ENCODE measurements around the gene ARHGAP18. TPM values are rescaled to one million over a fixed set of nuclear protein-coding genes. Genes with fewer than 3 reads are reported as not detected.

The ARHGAP18 gene
- total RNA-seq, 2 donors from 2014 or later, result 14.3 to 17.7 TPM

GRCh38 chr6:129544892-129545612, 164.9 kb downstream of the ARHGAP18 start:
- H3K27me3 ChIP-seq (ENCODE audit: control insufficient read depth, insufficient read depth, low read length, poor library complexity, severe bottlenecking), result no peaks in the 10 kb centered on the region
- peaks cover 4% of the 10 kb centered on the region for H3K4me1 ChIP-seq (ENCODE audit: control insufficient read depth, insufficient read depth, low read length)
- no peak overlapping the region for H3K9ac ChIP-seq (ENCODE audit: extremely low read depth, low read length, poor library complexity, severe bottlenecking)
- no peaks in the 10 kb centered on the region for H3K36me3 Mint-ChIP-seq (ENCODE audit: low read depth)
- H3K4me3 ChIP-seq (ENCODE audit: low read length), result no peak overlapping the region
- no peak for DNase-seq
- no peaks in the 10 kb centered on the region for H3K9me3 Mint-ChIP-seq
- 95 to 100% methylated on average over 5 to 8 of the region's 8 CpGs for WGBS, 2 experiments (ENCODE audit: insufficient coverage in 1 of 2, insufficient read length in 1 of 2)
- no peak overlapping the region for H3K27ac ChIP-seq (ENCODE audit: low read depth, low read length)
- no peak overlapping the region for H3K27ac Mint-ChIP-seq
- H3K27me3 Mint-ChIP-seq (ENCODE audit: insufficient read depth), result no peaks in the 10 kb centered on the region
- H3K9me3 ChIP-seq (ENCODE audit: control insufficient read depth, low read length), result peaks cover 14% of the 10 kb centered on the region
- TF ChIP-seq CTCF (conservative IDR thresholded peaks at IDR 0.05), result no peak
- no peak overlapping the region for H3K4me3 Mint-ChIP-seq
- H3K36me3 ChIP-seq (ENCODE audit: control insufficient read depth, insufficient read depth, low read length), result peaks cover 3% of the 10 kb centered on the region
- peaks cover 2% of the 10 kb centered on the region for H3K4me1 Mint-ChIP-seq

- Histone ChIP-seq H3K27ac (ENCODE audit: low read depth, low read length) (no peak overlapping the region), H3K9ac (ENCODE audit: extremely low read depth, low read length, poor library complexity, severe bottlenecking) (no peak overlapping the region), H3K9me3 (ENCODE audit: control insufficient read depth, low read length) (peaks cover 14% of the 10 kb centered on the region), H3K4me1 (ENCODE audit: control insufficient read depth, insufficient read depth, low read length) (no peaks in the 10 kb centered on the region), H3K27me3 (ENCODE audit: control insufficient read depth, insufficient read depth, low read length, poor library complexity, severe bottlenecking) (no peaks in the 10 kb centered on the region), H3K4me3 (ENCODE audit: low read length) (no peak overlapping the region), H3K36me3 (ENCODE audit: control insufficient read depth, insufficient read depth, low read length) (peaks cover 3% of the 10 kb centered on the region)
- TF ChIP-seq CTCF (conservative IDR thresholded peaks at IDR 0.05), result no peak
- H3K27ac Mint-ChIP-seq, result no peak overlapping the region
- no peaks in the 10 kb centered on the region for H3K36me3 Mint-ChIP-seq (ENCODE audit: low read depth)
- peaks cover 2% of the 10 kb centered on the region for H3K4me1 Mint-ChIP-seq
- no peak overlapping the region for H3K4me3 Mint-ChIP-seq
- no peak for DNase-seq
- no peaks in the 10 kb centered on the region for H3K9me3 Mint-ChIP-seq
- WGBS, 2 experiments (ENCODE audit: insufficient coverage in 1 of 2, insufficient read length in 1 of 2), result 100% methylated on average over 2 of the region's 2 CpGs; no CpG with 5 or more reads in 1 of the 2 experiments
- H3K27me3 Mint-ChIP-seq (ENCODE audit: insufficient read depth), result no peaks in the 10 kb centered on the region
Measured at GRCh38 chr6:129543981-129544380, 166.0 kb downstream of the ARHGAP18 start.

DNA sequence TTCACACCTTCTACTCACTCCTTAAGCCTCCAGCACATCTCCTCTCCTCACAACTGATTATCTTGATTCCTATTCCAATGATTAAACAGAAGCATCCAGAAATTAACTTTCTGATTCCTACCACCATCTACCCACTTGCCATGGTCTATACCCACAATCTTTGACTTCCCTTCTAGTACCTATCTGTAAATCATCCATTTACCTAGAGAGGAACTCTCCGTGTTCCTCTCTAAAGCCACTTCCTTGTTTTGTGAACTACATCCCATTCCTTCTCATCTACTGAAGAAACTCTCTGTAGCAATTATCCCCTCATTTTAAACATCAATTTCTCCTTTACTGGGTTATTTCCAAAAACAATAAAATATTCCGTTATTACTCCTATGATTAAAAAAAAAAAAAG, 167.3 kb downstream of the ARHGAP18 start:
- no peak overlapping the region for H3K27ac Mint-ChIP-seq
- H3K9ac ChIP-seq (ENCODE audit: extremely low read depth, low read length, poor library complexity, severe bottlenecking), result no peak overlapping the region
- no peak for DNase-seq
- TF ChIP-seq CTCF (conservative IDR thresholded peaks at IDR 0.05), result no peak
- peaks cover 14% of the 10 kb centered on the region for H3K9me3 ChIP-seq (ENCODE audit: control insufficient read depth, low read length)
- peaks cover 7% of the 10 kb centered on the region for H3K4me1 Mint-ChIP-seq
- no peaks in the 10 kb centered on the region for H3K36me3 Mint-ChIP-seq (ENCODE audit: low read depth)
- H3K36me3 ChIP-seq (ENCODE audit: control insufficient read depth, insufficient read depth, low read length), result peaks cover 3% of the 10 kb centered on the region
- H3K4me1 ChIP-seq (ENCODE audit: control insufficient read depth, insufficient read depth, low read length), result no peaks in the 10 kb centered on the region
- no peaks in the 10 kb centered on the region for H3K27me3 ChIP-seq (ENCODE audit: control insufficient read depth, insufficient read depth, low read length, poor library complexity, severe bottlenecking)
- no peak overlapping the region for H3K4me3 Mint-ChIP-seq
- H3K4me3 ChIP-seq (ENCODE audit: low read length), result no peak overlapping the region
- WGBS, 2 experiments (ENCODE audit: insufficient coverage in 1 of 2, insufficient read length in 1 of 2), result 96% methylated on average over 2 of the region's 2 CpGs
- no peaks in the 10 kb centered on the region for H3K9me3 Mint-ChIP-seq
- no peaks in the 10 kb centered on the region for H3K27me3 Mint-ChIP-seq (ENCODE audit: insufficient read depth)
- H3K27ac ChIP-seq (ENCODE audit: low read depth, low read length), result no peak overlapping the region

All from endodermal cell (in vitro differentiated cells).